HG03558 (cell line): ENCODE data around the gene DCP1B.

Experiments
- ATAC-seq: cut with Tn5 transposase; IDR thresholded peaks from one replicate; pipeline ENCODE4 v1.9.1; 2021; ENCODE audit warnings: moderate number of reproducible peaks; ENCODE audit not compliant: unreplicated experiment; ENCODE audit errors: extremely low read depth

The DCP1B gene

DNA sequence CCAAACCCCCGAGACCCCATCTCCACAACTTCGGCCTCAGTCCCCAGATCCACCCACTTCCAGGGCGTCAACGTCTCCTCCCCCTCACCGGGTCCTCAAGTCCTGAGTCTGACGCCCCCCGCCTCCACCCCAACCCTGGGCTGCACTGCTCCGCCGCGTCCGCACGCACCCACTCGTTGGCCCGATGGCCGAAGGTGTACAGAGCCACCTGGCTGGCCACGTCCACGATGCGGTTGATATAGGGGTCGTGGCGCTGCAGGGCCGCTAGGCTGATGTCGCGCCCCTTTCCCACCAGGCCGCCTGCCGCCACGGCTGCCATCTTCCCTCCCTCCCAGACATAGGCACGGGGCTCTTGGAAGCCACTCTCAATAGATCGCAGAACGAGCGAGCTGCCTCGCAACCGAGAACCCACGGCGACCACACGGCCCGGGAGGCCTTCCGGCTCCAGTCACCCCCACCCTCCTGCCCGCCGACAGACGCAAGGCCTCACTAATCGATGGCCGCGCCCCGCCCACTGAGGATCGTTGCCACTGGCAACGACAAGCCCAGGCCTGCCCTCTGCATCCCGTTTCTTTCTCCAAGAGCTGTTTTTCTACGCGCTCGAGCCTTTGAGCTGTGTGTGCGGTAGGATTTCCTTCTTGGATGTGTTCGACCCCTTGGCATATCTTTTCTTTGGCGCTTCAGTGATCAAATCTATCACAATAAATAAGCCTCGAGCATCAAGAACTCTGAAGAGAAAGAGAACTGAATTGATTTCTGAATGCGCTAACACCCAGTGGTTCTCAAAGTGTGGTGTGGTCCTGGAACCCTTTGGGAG lies at the start of gene DCP1B:
Gene DCP1B (minus strand): TSS at position 345 of the 817 bp plus-strand sequence. CDS start 26 bp downstream, at position 319.
- ATAC-seq, result peak; percentile 74

DNA sequence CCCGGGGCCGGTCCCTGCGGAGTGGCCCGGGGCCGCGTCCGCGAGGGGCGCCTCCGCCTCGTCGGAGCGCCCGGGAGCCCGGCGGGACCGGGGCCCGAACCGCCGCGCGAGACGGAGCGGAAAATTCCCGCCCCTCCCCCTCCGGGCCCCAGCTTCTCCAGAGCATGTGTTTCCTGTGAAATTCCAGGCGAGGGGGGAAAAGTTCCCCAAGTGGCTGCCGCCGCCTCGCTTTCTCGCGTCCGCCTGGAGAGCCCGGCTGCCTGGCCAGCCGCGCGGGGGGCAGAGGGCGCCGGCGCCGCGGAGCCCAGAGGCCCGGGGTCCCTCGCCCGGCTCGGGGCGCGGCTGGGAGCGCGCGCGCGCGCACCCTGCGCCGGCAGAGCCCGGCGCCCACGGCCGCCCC lies 49.4 kb upstream of the DCP1B start:
- ATAC-seq, result no peak

DNA sequence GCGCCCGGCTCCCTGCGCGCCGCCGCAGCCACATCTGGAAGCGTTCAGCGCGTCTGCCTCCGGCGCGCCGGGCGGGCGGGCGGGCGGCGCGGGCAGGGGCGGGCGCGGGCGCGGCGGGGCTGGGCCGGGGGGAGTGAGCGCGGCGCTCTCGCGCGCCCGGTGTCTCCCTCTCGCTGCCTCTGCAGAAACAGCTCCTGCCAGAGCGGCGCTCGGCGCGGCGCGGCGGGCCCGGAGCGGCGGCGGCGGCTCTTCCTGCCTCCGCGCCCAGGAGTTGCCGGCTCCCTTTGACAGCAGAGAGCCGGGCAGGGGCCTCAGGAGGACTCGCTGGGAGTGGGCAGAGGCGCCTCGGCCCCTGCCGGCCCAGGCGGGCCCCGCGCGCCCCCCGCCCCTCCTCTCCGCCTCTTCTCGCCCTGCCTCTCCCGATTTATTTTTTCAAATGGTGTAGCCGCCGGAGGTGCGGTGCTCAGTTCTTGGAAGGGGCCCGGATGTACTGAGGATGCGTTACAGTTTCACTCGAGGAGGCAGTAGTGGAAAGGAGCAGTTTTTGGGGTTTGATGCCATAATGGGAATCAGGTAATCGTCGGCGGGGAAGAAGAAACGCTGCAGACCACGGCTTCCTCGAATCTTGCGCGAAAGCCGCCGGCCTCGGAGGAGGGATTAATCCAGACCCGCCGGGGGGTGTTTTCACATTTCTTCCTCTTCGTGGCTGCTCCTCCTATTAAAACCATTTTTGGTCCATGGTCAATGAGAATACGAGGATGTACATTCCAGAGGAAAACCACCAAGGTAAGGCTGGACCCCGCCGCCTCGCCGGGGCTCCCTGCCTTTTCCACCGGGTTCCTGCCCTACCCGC lies 48.8 kb upstream of the DCP1B start, which contains the start of gene CACNA1C:
Gene CACNA1C (plus strand): TSS at position 162 of the 853 bp plus-strand sequence. CDS start 576 bp downstream, at position 738.
- ATAC-seq, result no peak

DNA sequence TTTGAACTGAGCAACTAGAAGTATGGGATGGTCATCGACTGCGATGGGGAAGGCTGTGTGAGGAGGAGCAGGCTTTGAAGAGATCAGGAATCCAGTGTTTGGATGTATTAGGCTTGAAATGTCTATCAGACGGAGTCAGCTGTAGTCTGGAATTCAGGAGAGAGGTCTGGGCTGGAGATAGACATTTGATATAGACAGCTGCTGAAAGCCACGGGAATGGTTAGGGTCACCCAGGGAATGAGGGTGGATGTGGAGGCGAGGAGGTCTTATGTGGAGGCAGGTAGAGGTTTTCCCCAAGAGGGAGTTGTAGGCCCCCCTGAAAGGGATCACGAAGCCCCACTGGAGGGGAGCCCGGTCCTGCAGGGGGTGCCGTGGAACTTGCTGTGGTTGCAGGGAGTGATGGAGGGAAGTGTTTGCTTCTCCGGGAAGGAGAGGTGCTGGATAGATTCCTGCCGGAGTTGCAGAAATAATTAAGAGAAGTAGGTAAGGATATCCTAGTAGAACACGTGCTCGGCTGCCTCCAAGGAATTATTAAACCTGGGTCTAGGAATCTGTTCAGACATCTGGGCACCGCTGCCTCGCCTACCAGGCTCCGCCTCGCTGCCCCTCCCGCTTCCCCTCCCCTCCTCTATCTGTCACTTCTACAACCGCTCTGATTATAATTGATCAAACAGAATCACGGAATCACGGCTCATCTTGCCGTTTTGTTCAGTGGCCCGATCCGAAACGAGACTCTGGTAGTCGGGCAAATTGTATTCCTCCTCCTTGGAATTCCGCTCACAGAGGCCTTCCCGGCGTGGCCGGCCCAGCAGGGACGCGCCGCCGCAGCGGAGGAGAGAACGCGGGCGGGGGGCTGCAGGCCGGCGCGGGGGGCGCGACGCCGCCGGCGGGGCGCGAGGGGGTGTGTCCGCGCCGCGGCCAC lies 47.7 kb upstream of the DCP1B start:
- no peak for ATAC-seq

DNA sequence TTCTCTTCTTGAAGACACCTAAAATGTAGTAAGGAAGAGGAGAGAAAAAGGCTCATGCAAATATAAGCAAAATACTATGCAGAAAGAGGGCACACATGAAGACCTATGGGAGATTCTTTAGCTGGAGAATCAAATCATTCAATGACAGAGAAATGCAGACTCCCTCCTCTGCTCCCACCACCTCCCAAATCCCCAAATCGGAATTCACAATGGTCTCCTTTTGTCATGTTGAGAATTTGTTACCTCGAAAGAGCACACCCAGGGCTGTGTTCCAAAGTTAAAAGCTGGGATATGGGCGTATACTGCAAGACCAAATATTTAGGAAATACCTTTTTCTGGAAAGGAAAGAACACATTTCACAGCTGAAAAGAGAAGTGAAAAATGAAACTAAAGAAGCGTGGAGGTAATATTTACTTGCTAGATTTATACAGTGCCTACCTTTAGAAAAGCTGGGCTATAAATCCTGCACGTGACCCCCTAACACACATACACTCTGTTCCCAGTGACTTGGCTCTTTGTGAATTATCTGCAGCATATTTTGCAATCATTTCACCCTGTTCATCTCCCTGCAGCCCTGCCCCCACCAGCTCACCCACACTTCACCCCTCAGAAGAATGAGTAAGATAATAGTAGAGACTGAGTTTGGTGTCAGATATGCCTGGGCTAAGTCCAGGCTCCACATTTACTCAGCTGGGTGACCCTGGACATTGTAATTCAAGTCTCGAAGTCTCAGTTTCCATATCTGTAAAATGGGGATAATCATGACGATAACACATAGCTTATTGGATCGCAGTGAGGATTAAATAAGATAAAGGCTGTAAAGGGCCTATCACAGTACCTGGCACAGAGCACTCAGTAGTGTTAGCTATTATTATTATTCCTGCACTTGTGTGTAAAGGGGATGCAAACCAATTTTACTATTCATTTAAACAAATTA lies 45.6 kb upstream of the DCP1B start:
- no peak for ATAC-seq

DNA sequence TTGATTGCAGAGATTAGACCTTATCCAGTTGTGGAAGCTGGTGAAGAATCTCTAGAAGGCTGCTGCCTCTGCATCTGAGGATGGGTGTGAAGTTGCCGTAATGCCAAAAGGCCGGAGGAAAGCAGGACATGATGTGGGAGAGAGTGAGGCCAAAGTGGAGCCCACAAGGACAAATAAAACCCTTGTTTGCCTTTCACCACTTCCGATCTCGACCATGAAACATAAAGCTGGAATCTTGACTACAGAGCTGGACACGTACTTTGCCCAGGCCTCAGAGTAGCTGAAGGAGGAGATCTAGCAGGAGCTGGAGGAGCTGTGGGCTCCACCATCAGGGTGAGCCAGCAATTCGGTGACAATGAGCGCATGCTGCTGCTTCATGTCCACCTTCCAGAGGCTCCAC lies 43.5 kb upstream of the DCP1B start:
- no peak for ATAC-seq

DNA sequence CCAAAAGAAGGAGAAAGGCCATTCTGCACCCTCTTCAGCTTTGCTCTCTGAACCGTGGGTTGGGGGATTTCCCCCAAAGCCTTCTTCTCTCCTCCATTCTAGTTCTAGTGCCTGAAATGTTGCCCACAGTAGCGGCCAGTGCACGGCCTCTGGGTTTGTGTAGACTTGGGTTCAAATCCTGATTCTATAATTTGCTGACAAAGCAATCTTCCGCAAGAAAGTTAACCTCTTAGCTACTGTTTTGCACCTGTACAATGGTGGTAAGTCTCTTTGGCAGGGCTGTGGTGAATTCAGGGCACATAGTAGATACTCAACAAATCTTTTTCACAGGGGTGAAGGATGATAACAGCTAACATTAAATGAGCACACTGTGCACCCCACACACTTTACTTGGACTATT lies 42.7 kb upstream of the DCP1B start:
- no peak for ATAC-seq

DNA sequence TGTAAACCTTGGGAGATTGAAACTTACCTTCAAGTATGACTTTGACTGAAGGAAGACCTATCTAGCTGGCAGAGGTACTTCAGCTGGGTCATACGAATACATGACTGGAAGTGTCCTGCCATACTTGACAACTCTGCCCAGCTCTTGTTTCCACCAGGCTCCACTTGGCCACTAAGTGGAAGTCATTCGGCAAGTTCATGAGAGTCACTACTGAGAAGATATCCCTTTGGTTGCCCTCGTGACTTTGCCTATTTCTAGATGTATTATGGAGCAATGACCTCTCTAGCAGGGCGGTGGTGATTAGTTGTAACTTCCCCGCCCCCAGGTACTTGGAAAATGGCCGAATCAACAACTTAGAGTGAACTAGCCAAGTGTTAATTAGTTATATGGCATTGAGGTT lies 39.9 kb upstream of the DCP1B start:
- ATAC-seq, result no peak

DNA sequence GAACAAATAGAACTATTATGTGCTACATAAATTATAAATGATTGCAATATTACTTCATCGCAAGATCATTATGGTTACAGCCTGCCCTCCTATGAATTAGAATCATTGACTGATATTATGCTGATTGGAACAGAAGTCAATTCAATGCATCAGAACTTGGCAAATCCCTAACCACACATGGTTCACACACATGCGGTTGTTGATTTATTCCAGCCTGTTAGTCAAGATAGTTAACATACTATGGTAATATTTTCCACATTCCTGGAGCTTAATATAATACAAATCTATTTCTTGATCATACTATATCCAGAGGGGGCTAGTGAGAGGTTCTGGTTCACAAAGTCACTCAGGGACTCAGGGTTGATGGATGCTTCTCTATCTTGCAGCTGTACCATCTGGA lies 38.8 kb upstream of the DCP1B start:
- no peak for ATAC-seq

DNA sequence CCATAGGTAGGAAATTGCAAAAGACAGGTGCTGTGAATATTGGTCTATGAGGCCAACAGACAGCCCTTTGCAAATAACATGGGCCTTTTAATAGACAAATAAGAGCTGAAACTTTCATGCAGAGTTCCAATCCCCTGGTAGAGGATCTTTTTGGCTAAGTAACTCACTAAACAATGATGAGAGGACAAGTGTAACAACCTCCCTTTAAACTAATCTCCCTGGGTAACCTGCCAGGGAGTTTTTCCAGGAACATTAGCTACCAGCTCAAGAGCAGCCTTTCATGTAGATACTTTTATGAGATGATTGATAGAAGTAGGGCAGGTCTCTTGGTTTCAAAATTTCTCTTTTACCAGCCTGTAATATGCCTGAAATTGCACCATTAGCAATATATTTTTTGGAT lies 34.8 kb upstream of the DCP1B start:
- no peak for ATAC-seq

DNA sequence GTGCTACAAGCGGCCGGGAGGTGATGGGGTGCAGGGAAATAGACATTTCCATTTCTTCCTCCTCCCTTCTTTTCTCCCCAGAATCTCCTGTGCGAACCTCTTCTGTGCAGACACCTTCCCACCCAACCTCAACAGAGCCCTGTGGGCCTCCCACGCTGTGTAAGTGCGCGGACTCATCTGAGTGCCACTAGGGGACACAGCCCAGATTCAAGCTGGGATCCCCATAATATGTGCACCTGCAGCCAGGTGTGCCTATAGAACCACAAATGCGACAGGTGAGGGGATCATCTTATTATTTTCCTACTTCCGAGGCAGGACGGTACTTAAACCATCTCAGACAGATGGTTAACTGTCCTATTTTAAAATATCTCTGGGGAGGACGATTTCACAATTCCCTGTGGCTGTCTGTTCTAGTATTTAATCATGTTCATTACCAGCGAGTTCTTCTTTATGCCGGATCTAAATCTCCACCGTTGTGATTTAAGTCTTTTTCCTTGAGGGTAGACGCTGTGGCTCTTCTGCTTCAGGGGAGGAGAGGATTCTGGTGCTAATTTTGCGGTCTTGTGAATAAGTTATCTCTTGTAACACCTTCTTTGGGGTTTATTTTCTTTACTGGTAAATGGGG lies 31.3 kb upstream of the DCP1B start:
- ATAC-seq, result no peak

DNA sequence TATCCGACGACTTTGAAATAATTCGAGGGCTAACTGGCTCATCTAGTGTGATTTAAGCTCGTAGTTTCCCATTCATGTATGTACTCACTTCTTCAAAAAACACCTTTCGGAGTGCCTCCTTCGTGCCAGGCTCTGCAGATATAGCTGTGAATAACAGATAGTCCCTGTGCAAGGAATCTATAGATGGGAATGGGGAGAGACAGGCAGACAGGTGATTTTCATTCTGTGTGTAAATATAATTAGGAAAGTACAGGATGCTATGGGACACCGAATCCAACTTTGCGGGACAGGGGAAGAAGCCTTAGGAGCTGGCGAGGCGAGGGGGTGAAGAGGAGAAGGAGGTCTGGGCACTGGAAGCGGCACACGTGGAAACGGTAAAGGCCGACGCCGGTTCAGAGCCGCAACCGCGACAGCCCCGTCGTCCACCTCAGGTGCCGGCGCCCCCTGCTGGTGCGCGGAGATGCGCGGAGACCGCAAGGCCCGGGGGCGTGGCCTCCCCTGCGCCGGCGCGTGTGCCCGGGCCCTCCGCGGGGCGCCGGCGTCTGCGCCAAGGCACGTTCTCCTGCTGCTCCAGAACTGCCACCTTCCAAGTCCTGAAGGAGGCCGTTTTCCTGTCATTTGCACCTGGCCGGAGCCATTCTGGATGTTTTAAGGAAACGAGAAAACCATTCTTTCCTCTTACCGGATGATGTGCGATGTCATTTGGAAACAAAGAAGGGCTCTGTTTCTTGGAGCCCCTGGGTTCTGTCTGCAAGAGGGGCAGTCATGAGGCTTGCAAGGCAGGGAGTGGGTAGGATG lies 30.6 kb upstream of the DCP1B start:
- no peak for ATAC-seq

DNA sequence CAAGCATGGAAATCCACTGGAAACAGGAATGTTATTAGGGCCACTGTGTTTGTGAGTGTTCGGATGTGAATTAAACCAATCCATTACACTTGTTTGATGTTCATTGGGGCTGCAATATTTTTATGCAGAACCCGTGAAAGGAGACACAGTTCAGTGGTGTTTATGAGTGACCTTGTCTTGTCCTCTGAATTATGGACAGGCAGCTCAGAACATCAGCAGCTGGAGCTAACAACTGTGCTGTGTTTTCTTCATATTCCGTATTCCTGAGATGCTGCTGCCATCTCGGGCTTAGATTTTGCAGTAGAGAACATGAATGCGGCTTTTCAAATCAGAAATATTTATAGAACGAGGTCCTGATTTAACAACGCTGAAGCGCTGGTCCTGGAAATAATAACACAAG lies 28.2 kb upstream of the DCP1B start:
- no peak for ATAC-seq

DNA sequence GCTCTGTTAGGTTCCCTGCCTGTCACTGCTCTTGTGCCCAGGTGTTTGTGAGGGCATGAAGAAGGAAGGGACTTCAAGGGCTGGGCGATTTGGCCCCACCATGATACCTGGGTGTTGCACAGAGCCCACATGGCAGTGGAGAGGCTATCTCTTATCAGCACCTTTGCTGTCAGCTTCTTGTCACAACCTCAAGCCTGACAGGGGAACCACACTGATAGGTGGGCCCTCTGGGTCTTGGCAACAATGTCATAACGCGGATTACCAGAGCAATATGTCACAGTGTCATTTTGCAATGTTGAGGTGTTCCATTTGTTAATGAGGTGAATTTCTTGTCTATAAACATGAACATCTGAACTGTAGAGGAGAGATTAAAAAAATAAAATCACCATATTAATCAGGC lies 25.6 kb upstream of the DCP1B start:
- no peak for ATAC-seq

DNA sequence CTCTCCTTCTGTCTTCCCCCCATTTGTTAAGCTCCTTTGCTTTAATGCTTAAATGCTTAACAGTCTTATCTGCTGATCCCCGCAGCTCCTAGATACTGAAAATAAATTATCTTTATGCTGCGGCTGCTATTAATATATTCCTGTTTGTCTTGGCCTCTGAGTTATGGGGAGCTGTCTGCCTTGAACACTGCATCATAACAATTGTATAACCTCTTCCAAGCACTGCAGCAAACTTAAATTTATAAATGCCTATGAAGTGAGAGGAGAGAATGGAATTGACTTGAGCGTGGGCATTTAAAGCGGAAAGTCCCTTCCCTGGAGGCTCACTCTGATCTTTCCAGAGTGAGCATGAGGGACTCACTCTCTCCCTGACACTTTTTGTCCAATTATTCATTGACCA lies 23.1 kb upstream of the DCP1B start:
- no peak for ATAC-seq

DNA sequence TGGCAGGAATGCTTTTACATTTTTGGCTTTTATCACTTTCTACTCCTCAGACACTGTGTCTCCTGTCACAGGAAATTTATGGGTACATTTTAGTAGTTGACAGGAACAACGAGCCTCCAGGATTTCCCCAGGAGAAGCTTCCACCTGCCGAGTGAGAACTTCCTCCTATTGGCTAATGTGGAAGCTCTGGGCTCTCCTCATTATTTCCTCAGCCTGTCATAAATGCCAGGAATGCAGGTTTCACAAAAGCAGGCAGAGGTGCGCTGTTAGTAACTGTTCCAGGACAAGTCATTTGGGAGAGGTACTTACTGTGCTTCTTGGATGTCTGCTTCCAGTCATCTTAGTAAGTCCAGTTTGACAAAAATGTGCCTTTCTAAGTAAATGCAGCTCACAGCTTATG lies 19.1 kb upstream of the DCP1B start:
- no peak for ATAC-seq

DNA sequence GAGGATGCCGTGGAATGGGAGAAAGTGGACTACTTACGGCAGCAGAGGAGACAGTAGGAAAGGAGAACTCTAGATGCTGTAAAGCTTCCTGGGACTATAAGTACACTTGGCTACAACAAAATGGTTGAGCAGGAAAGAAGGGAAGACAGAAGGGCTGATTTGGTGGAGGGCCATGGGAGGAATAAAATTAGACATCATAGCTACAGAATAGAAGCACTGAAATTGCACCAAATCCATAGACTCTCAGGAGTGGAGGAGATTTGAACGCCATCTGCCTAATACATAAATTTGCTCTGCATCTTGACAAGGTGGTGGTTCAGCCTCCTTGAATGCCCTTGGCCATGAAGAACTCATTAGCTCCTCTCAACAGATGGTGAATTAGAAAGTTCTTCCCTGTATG lies 16.3 kb upstream of the DCP1B start:
- ATAC-seq, result no peak

DNA sequence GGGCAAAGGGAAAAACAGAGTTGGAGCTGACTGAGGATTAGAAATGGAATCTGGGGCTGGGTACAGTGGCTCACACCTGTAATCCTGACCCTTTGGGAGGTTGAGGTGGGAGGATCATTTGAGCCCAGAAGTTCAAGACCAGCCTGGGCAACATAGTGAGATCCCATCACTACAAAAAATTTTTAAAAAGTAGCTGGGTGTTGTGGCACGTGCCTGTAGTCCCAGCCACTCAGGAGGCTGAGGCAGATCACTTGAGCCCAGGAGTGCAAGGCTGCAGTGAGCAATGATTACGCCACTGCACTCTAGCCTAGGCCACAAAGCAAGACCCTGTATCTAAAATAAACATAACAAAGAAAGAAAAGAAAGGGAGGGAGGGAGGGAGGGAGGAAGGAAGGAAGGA lies 14.9 kb upstream of the DCP1B start:
- no peak for ATAC-seq
